OCI-LY3 (cell line): Measurements from ENCODE around the gene CAPRIN2.

ENCODE experiments used
- H2AFZ ChIP-seq: fragments of 200-600, 300-600 bp; shearing (Covaris generic); 2 replicates; pipeline ENCODE4 v1.6.0; 2014; ENCODE audit warnings: antibody characterized with exemption, low read depth, low read length
- H3K27ac ChIP-seq: fragments of 200-600, 300-600 bp; sonication (generic); 2 replicates; pipeline ENCODE4 v1.5.1; 2014; ENCODE audit warnings: mild to moderate bottlenecking, low read length, moderate library complexity, mixed read lengths
- H3K27me3 ChIP-seq: fragments of 200-600, 300-600 bp; sonication (generic); 2 replicates; pipeline ENCODE4 v1.6.1; 2014; ENCODE audit warnings: low read depth, low read length, mixed read lengths
- H3K36me3 ChIP-seq: fragments of 200-600, 300-600 bp; sonication (generic); replicated peaks from 2 replicates; pipeline ENCODE3; 2014; ENCODE audit warnings: low read depth, low read length, mixed read lengths
- H3K4me1 ChIP-seq: fragments of 300-600, 200-600 bp; sonication (generic); 2 replicates; pipeline ENCODE4 v1.6.1; 2014; ENCODE audit warnings: low read length, mixed read lengths
- H3K4me2 ChIP-seq: fragments of 200-600, 300-600 bp; sonication (generic); 2 replicates; pipeline ENCODE4 v1.6.1; 2014; ENCODE audit warnings: low read length, mixed read lengths
- H3K4me3 ChIP-seq: fragments of 300-600, 200-600 bp; sonication (generic); 2 replicates; pipeline ENCODE4 v1.5.1; 2014; ENCODE audit warnings: antibody characterized with exemption, mild to moderate bottlenecking, low read length, moderate library complexity
- H3K79me2 ChIP-seq: fragments of 300-600, 200-600 bp; shearing (Covaris generic); 2 replicates; pipeline ENCODE4 v1.6.1; 2014; ENCODE audit warnings: mild to moderate bottlenecking, low read length, mixed read lengths
- H3K9ac ChIP-seq: fragments of 300-600, 200-600 bp; shearing (Covaris generic); 2 replicates; pipeline ENCODE4 v1.6.0; 2014; ENCODE audit warnings: mild to moderate bottlenecking, low read length, moderate library complexity
- H3K9me3 ChIP-seq: fragments of 200-600, 300-600 bp; shearing (Covaris generic); 2 replicates; pipeline ENCODE4 v1.6.1; 2014; ENCODE audit warnings: low read length, mixed read lengths; ENCODE audit not compliant: insufficient read depth
- H4K20me1 ChIP-seq: fragments of 200-600, 300-600 bp; sonication (generic); 2 replicates; pipeline ENCODE4 v1.6.1; 2016; ENCODE audit warnings: low read length, mixed read lengths; ENCODE audit not compliant: insufficient read depth
- EZH2phosphoT487 ChIP-seq: fragments of 200-600 bp; shearing (Covaris generic); IDR thresholded peaks from 2 replicates; pipeline ENCODE4 v1.6.1; 2018; ENCODE audit warnings: antibody characterized with exemption, mixed run types, low read depth
- TF ChIP-seq, protein P1 (sequence below): fragments of 200-600, 300-600 bp; sonication (generic); IDR thresholded peaks from 2 replicates; pipeline ENCODE4 v1.5.1; 2014; ENCODE audit warnings: antibody characterized with exemption, low read length, low read depth

The CAPRIN2 gene

DNA sequence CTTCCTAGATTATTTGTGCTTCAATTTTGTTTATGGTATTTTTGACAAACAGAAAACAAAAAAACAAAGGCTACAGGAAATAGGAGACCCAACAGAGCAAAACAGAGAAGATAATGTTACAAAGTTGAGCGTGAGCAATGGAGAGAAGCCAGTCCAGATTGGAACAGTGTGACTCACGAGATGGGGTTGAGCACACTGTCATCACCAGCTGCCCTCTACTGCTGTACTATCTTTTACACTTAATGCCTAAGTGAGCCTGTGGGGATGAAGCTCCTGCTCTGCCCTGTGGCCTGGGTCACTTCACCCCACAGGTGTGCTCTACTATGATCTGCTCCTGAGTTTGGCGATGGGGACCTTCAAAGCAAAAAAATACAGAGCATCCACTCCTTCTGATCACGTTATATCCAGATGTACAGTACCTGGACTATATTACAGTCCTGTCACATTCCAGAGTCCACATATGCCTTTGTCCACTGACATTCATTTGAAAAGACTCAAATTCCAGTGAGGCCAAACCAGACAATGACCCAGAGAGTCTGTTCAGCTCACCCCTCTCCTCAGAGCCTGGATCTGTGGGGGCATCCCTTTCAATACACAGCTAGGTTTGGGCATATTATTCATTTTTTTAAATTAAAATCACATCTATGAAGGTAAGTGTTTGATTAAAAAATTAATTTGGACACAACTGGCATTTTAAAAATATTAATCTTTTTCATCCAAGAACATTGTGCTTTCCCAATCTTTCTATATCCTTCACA is 63.5 kb downstream of the CAPRIN2 start:
- H4K20me1 ChIP-seq: no peaks in the 10 kb centered on the region; the same call in 1 of the 2 replicates
- H3K4me3 ChIP-seq: no peak overlapping the region
- no peak for TF ChIP-seq EZH2phosphoT487
- TF ChIP-seq, protein P1, sequence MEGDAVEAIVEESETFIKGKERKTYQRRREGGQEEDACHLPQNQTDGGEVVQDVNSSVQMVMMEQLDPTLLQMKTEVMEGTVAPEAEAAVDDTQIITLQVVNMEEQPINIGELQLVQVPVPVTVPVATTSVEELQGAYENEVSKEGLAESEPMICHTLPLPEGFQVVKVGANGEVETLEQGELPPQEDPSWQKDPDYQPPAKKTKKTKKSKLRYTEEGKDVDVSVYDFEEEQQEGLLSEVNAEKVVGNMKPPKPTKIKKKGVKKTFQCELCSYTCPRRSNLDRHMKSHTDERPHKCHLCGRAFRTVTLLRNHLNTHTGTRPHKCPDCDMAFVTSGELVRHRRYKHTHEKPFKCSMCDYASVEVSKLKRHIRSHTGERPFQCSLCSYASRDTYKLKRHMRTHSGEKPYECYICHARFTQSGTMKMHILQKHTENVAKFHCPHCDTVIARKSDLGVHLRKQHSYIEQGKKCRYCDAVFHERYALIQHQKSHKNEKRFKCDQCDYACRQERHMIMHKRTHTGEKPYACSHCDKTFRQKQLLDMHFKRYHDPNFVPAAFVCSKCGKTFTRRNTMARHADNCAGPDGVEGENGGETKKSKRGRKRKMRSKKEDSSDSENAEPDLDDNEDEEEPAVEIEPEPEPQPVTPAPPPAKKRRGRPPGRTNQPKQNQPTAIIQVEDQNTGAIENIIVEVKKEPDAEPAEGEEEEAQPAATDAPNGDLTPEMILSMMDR: no peak
- H3K27ac ChIP-seq: no peak overlapping the region
- peaks cover 48% of the 10 kb centered on the region for H3K79me2 ChIP-seq
- peaks cover 10% of the 10 kb centered on the region for H3K4me1 ChIP-seq
- no peaks in the 10 kb centered on the region for H3K27me3 ChIP-seq
- no peaks in the 10 kb centered on the region for H3K36me3 ChIP-seq
- H3K9me3 ChIP-seq: no peaks in the 10 kb centered on the region
- H3K4me2 ChIP-seq: no peak overlapping the region
- H3K9ac ChIP-seq: no peak overlapping the region
- H2AFZ ChIP-seq: no peak overlapping the region

DNA sequence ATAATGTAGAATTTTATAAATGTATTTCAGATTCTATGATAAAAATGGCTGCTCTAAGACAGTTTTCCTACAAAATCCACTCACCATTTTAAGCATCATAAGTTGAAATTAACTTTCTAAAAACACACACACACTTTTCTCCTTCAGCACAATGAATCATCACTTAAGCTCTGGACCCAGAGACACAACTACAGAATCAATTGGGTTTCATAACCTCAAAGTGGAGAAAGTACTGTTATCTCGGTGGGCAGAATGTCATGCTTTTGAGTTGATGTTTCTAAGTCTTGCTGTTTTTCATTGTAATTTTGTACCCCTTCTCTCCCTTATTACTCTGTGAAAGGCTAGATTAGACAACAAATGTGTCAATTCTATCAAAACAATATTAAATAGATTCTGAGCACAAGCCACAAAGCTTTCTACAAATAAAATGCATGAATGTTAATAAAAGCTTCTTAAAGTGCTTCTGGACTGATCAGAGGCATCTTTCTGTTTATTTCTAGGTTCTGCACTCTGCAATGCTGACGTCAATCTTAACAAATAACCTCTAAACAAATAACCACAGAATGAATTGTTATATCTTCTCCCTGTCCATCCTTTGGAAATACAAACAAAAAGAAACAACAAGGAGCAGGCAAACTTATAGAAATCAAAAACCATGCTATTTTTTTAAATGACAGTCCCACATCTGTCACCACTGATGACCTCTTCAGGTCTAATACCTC is 67.3 kb downstream of the CAPRIN2 start:
- no peak overlapping the region for H3K4me3 ChIP-seq
- no peak overlapping the region for H3K4me2 ChIP-seq
- H3K4me1 ChIP-seq: peaks cover 8% of the 10 kb centered on the region
- no peaks in the 10 kb centered on the region for H4K20me1 ChIP-seq
- no peak overlapping the region for H3K27ac ChIP-seq
- peaks cover 3% of the 10 kb centered on the region for H3K36me3 ChIP-seq
- TF ChIP-seq, protein P1: no peak
- TF ChIP-seq EZH2phosphoT487: no peak
- no peak overlapping the region for H2AFZ ChIP-seq
- peaks cover 17% of the 10 kb centered on the region for H3K79me2 ChIP-seq
- H3K9me3 ChIP-seq: no peaks in the 10 kb centered on the region
- no peaks in the 10 kb centered on the region for H3K27me3 ChIP-seq
- no peak overlapping the region for H3K9ac ChIP-seq

DNA sequence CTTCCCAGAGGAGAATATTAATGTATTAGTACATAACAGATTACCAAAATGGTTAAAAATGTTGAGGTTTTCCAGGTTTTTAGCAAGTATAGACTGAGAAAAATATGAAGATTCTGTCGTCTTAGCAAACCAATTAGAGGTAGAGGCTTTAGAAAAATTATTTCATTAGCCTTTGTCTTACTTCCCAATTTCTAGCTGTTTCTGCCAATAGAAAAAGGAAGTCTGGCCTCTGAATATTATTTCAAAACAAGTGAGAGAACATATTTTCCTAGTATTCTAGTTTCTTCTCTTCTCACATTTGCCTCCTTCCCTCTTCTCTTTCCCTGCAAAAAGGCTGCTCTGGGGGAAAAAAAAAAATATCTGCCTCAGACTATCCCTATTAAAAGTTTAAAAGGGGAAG is 75.5 kb downstream of the CAPRIN2 start:
- no peak overlapping the region for H3K9ac ChIP-seq
- H4K20me1 ChIP-seq: no peaks in the 10 kb centered on the region
- H3K9me3 ChIP-seq: no peaks in the 10 kb centered on the region
- no peaks in the 10 kb centered on the region for H3K27me3 ChIP-seq
- H3K36me3 ChIP-seq: peaks cover 33% of the 10 kb centered on the region
- no peak overlapping the region for H3K4me2 ChIP-seq
- no peaks in the 10 kb centered on the region for H3K79me2 ChIP-seq
- H2AFZ ChIP-seq: no peak overlapping the region
- peaks cover 6% of the 10 kb centered on the region for H3K4me1 ChIP-seq
- no peak overlapping the region for H3K4me3 ChIP-seq
- TF ChIP-seq, protein P1: no peak
- TF ChIP-seq EZH2phosphoT487: no peak
- no peak overlapping the region for H3K27ac ChIP-seq

DNA sequence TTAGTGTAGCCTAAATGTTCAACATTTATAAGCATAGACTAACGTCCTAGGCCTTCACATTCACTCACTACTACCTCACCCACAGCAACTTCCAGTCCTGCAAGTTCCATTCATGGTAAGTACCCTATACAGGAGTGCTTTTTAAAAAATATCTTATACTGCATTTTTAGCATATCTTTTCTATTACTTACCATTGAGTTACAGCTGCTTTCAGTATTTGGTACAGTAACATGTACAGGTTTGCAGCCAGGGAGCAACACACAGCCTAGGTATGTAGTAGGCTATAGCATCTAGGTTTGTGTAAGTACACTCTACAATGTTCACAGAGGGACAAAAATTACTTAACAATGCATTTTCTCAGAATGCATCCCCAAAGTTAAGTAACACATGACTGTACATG is 76.5 kb downstream of the CAPRIN2 start:
- Histone ChIP-seq H3K27ac (no peak overlapping the region), H3K9me3 (no peaks in the 10 kb centered on the region), H3K4me2 (no peak overlapping the region), H4K20me1 (no peaks in the 10 kb centered on the region), H3K79me2 (no peaks in the 10 kb centered on the region), H3K4me3 (no peak overlapping the region), H3K4me1 (peaks cover 5% of the 10 kb centered on the region), H3K36me3 (peaks cover 35% of the 10 kb centered on the region), H3K27me3 (no peaks in the 10 kb centered on the region), H3K9ac (no peak overlapping the region), H2AFZ (no peak overlapping the region)
- TF ChIP-seq, protein P1: no peak
- TF ChIP-seq EZH2phosphoT487: no peak
